HCT116 (cell line): Measurements from ENCODE around the gene TMEM266. TPM values are rescaled to one million over a fixed set of nuclear protein-coding genes. Genes with fewer than 3 reads are reported as not detected.

Experiments
- ATAC-seq: fragments of 200-7000 bp; cut with Tn5 transposase; 2 replicates; pipeline ENCODE4 v1.9.1; 2020; ENCODE audit warnings: mild to moderate bottlenecking, moderate library complexity
- BruUV-seq: library from RNA; stranded (reverse); fragments of 400-500 nt; replicated peaks from 2 replicates; lab custom pipeline; 2021; lab: Mats Ljungman, UMichigan
- CTCF ChIA-PET: fragments of 300-600 bp; sonication (Branson Sonifier 250); formaldehyde crosslinking; loops from one replicate; lab custom pipeline; 2021; ENCODE audit warnings: antibody characterized with exemption; lab: Charles Lee
- POLR2A ChIA-PET: fragments of 300-600, 350-600 bp; sonication (Branson Sonifier 250); formaldehyde crosslinking; loops from one replicate; lab custom pipeline; 2021; ENCODE audit warnings: antibody characterized with exemption; lab: Charles Lee
- RAD21 ChIA-PET, 2 experiments: fragments of 300-600 bp; sonication (Branson Sonifier 250); formaldehyde crosslinking; loops; one replicate each; lab custom pipeline; 2023; ENCODE audit warnings: low total read pairs in 2 of 2; ENCODE audit not compliant: uncharacterized antibody in 2 of 2, unreplicated experiment in 2 of 2, low non-redundant PET in 1 of 2; lab: Charles Lee
- DNase-seq: peaks from one replicate; pipeline ENCODE4 v3.0.0-alpha.2; 2010; ENCODE audit warnings: low read depth, low spot score
- H2AFZ ChIP-seq: fragments of 200-600 bp; shearing (Covaris generic), sonication (generic); 2 replicates; pipeline ENCODE4 v1.6.1; 2017; ENCODE audit warnings: low read depth, mixed run types, mixed read lengths, antibody characterized with exemption, low read length; ENCODE audit not compliant: poor library complexity, severe bottlenecking
- H3K27ac ChIP-seq: 2 replicates; pipeline ENCODE4 v1.5.1; 2012; ENCODE audit warnings: low read depth, low read length
- H3K27me3 ChIP-seq: fragments of 200-600 bp; sonication (generic); 2 replicates; pipeline ENCODE4 v1.6.1; 2016; ENCODE audit warnings: mixed run types, low read length, mixed read lengths; ENCODE audit not compliant: insufficient read depth
- H3K36me3 ChIP-seq, 2 experiments: fragments of 200-500 bp in 1 of 2; fragments of 200-600 bp in 1 of 2; sonication (Bioruptor generic) in 1 of 2; sonication (generic) in 1 of 2; 2 replicates each; pipeline versions ENCODE4 v1.5.1 to v1.6.1; 2014 to 2016; ENCODE audit warnings: low read length in 2 of 2, inconsistent platforms in 1 of 2, mixed read lengths in 1 of 2, mixed run types in 1 of 2; ENCODE audit not compliant: insufficient read depth in 2 of 2, control insufficient read depth in 1 of 2
- H3K4me1 ChIP-seq, 2 experiments: fragments of 200-600 bp in 1 of 2; sonication (generic) in 1 of 2; 2 replicates each; pipeline versions ENCODE4 v1.5.1 to v1.6.1; 2012 to 2017; ENCODE audit warnings: low read length in 2 of 2, inconsistent platforms in 1 of 2, mild to moderate bottlenecking in 1 of 2, mixed read lengths in 1 of 2, mixed run types in 1 of 2, moderate library complexity in 1 of 2; ENCODE audit not compliant: insufficient read depth in 2 of 2, control insufficient read depth in 1 of 2
- H3K4me2 ChIP-seq: fragments of 200-600 bp; sonication (generic); 2 replicates; pipeline ENCODE4 v1.6.1; 2017; ENCODE audit warnings: mixed run types, low read length, mixed read lengths
- H3K4me3 ChIP-seq, 2 experiments: fragments of 200-600 bp in 1 of 2; sonication (generic) in 1 of 2; replicated peaks in 1 of 2; 2 replicates each; pipeline ENCODE4 v1.5.1; 2011 to 2016; ENCODE audit warnings: low read length in 2 of 2, control low read depth in 1 of 2, low read depth in 1 of 2, mild to moderate bottlenecking in 1 of 2, mixed read lengths in 1 of 2, mixed run types in 1 of 2
- H3K79me2 ChIP-seq: fragments of 200-600 bp; sonication (generic); 2 replicates; pipeline ENCODE4 v1.6.1; 2017; ENCODE audit warnings: mild to moderate bottlenecking, mixed run types, low read length, moderate library complexity, mixed read lengths; ENCODE audit not compliant: insufficient read depth
- H3K9ac ChIP-seq: fragments of 200-600 bp; sonication (generic); 2 replicates; pipeline ENCODE4 v1.6.1; 2016; ENCODE audit warnings: low read length, mixed read lengths
- H3K9me2 ChIP-seq: fragments of 200-600 bp; sonication (generic), shearing (Covaris generic); 2 replicates; pipeline ENCODE4 v1.6.1; 2017; ENCODE audit warnings: mixed run types, mild to moderate bottlenecking, moderate library complexity; ENCODE audit not compliant: insufficient read depth
- H3K9me3 ChIP-seq, 2 experiments: fragments of 200-500 bp in 1 of 2; fragments of 200-600 bp in 1 of 2; sonication (Bioruptor generic) in 1 of 2; sonication (generic) in 1 of 2; 2 replicates each; pipeline ENCODE4 v1.6.1; 2014 to 2017; ENCODE audit warnings: low read length in 2 of 2, mixed read lengths in 2 of 2, inconsistent platforms in 1 of 2, low read depth in 1 of 2, mild to moderate bottlenecking in 1 of 2, mixed run types in 1 of 2, moderate library complexity in 1 of 2; ENCODE audit not compliant: control insufficient read depth in 1 of 2, insufficient read depth in 1 of 2
- H4K20me1 ChIP-seq: fragments of 200-600 bp; sonication (generic), shearing (Covaris generic); 2 replicates; pipeline ENCODE4 v1.6.1; 2017; ENCODE audit warnings: mixed run types, mild to moderate bottlenecking, moderate library complexity; ENCODE audit not compliant: insufficient read depth
- CBX3 ChIP-seq: IDR thresholded peaks from 2 replicates; pipeline ENCODE4 v1.6.1; 2012; ENCODE audit warnings: low read depth
- CTCF ChIP-seq, 3 experiments: fragments of 200-600 bp in 1 of 3; sonication (generic) in 1 of 3; IDR thresholded peaks in 2 of 3; conservative IDR thresholded peaks in 1 of 3; 2 replicates each; pipeline ENCODE4 v1.5.1; 2012 to 2017; ENCODE audit warnings: low read depth in 2 of 3, low read length in 2 of 3, antibody characterized with exemption in 1 of 3, borderline replicate concordance in 1 of 3, control low read depth in 1 of 3, mild to moderate bottlenecking in 1 of 3, mixed read lengths in 1 of 3, mixed run types in 1 of 3, moderate library complexity in 1 of 3; ENCODE audit not compliant: insufficient read depth in 1 of 3
- EGR1 ChIP-seq: IDR thresholded peaks from 2 replicates; pipeline ENCODE4 v1.6.1; 2012; ENCODE audit warnings: low read depth
- ELF1 ChIP-seq: IDR thresholded peaks from 2 replicates; pipeline ENCODE4 v1.6.1; 2012; ENCODE audit warnings: low read depth, borderline replicate concordance
- EZH2phosphoT487 ChIP-seq: fragments of 200-600 bp; IDR thresholded peaks from 2 replicates; pipeline ENCODE4 v1.6.1; 2018; ENCODE audit warnings: antibody characterized with exemption, borderline replicate concordance
- FOSL1 ChIP-seq: IDR thresholded peaks from 2 replicates; pipeline ENCODE4 v1.6.1; 2012; ENCODE audit warnings: low read depth
- MAX ChIP-seq: IDR thresholded peaks from 2 replicates; pipeline ENCODE4 v1.6.1; 2012
- POLR2A ChIP-seq: IDR thresholded peaks from 2 replicates; pipeline ENCODE4 v1.7.0; 2011; ENCODE audit warnings: borderline replicate concordance; ENCODE audit not compliant: insufficient read depth, insufficient read length; ENCODE audit errors: extremely low read depth
- YY1 ChIP-seq: IDR thresholded peaks from 2 replicates; pipeline ENCODE4 v1.6.1; 2011; ENCODE audit warnings: low read length, low read depth, moderate library complexity, mild to moderate bottlenecking; ENCODE audit not compliant: insufficient replicate concordance; ENCODE audit errors: extremely low read depth
- intact Hi-C: fragments of 100-400 bp; cut with micrococcal nuclease; formaldehyde crosslinking; loops from 2 replicates; pipeline ENCODE4 v1.10.0; 2022
- total RNA-seq: library from RNA; stranded (reverse); gene quantifications from one replicate; pipeline ENCODE4 v1.2.1, GENCODE V29; 2021; ENCODE audit not compliant: unreplicated experiment

TMEM266 gene
- total RNA-seq, 1 experiment from 2014 or later, result 0.91 TPM

DNA sequence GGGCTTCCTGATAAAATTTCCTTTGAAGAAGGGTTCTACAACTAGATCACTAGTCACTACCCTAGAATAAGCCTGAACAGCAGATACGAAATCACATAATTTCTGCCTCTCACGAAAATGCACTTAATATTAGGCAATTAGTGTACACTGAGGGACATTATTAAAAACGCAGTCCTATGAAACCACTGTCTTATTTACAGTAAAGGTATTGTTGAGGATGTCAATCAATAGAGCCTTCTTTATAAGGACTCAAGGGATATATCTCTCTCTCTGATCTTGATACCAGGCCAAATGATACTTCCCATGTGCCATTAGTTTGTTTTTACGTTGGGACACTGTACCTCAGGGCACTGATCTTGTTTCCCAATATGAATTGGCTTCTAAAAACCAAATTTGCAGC is 191.9 kb downstream of the TMEM266 start (continued):
- TF ChIP-seq CBX3 (no peak), MAX (no peak), EGR1 (no peak), YY1 (no peak), POLR2A (no peak), EZH2phosphoT487 (no peak), FOSL1 (no peak)

GRCh38 chr15:76252249-76252648 is 192.5 kb downstream of the TMEM266 start:
- BruUV-seq, result no TSS peak
- H3K4me1 ChIP-seq, result no peaks in the 10 kb centered on the region
- H3K9me3 ChIP-seq, result no peaks in the 10 kb centered on the region
- no peaks in the 10 kb centered on the region for H3K9me2 ChIP-seq
- DNase-seq, result no peak
- no peaks in the 10 kb centered on the region; the same call in 1 of the 2 replicates for H4K20me1 ChIP-seq
- H3K4me3 ChIP-seq, result no peak overlapping the region
- no peaks in the 10 kb centered on the region; the same call in 1 of the 2 replicates for H3K79me2 ChIP-seq
- ChIA-PET CTCF (no interaction called here), POLR2A (no interaction called here), RAD21 (no interaction called here)
- no peaks in the 10 kb centered on the region for H3K27me3 ChIP-seq
- ATAC-seq, result no peak
- TF ChIP-seq ELF1 (no peak), EZH2phosphoT487 (no peak), EGR1 (no peak), POLR2A (no peak), YY1 (no peak), CTCF (IDR thresholded peaks at IDR 0.05 in 2 of 3, conservative IDR thresholded peaks at IDR 0.05 in 1 of 3; ENCODE audit: borderline replicate concordance in 1 of 3, insufficient read depth in 1 of 3, low read depth in 2 of 3, low read length in 2 of 3) (no peak)
- no peak overlapping the region for H2AFZ ChIP-seq
- H3K9ac ChIP-seq, result no peak overlapping the region
- H3K4me2 ChIP-seq, result no peak overlapping the region
- H3K36me3 ChIP-seq, result 0 out of 4 replicates have a peak, but pooled peaks cover 0 to 3% of the 10 kb centered on the region in 2 experiments
- intact Hi-C loops, result no loop called here
- H3K27ac ChIP-seq, result no peak overlapping the region
